CD4-positive, alpha-beta T cell treated with Interleukin-2 at 100 ng/mL for 4 hours (primary cell): ENCODE measurements around the gene CALR3.
"Not testable (repeated sequence)": the region's sequence is repeated elsewhere in the genome, so short reads cannot be mapped to it uniquely, and the experiment has no call there.

Experiments used
- DNase-seq: peaks from one replicate; pipeline ENCODE4 v3.0.0-alpha.2; 2020; ENCODE audit warnings: low spot score

CALR3 gene

GRCh38 chr19:16456652-16457194 lies 39.2 kb downstream of the CALR3 start:
- no peak for DNase-seq

DNA sequence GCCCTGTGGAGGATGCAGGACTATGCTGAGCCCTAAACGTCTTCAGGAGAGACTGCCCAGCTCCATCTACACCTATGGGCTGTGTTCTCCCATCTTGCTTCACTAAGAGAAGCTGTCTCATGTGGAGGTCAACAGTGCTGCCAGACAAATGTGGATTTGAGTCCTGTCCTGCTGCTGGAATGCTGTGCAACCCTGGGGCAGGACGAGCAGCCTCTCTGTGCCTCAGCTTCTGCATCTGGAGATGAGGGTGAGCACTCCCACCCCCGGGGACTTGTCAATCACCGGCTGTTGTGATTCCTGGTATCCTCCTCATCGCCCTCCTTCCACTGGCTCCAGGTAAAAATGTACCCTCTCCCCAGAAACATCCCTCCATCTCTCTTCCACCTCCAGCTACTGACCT lies 40.5 kb downstream of the CALR3 start:
- DNase-seq, result no peak

DNA sequence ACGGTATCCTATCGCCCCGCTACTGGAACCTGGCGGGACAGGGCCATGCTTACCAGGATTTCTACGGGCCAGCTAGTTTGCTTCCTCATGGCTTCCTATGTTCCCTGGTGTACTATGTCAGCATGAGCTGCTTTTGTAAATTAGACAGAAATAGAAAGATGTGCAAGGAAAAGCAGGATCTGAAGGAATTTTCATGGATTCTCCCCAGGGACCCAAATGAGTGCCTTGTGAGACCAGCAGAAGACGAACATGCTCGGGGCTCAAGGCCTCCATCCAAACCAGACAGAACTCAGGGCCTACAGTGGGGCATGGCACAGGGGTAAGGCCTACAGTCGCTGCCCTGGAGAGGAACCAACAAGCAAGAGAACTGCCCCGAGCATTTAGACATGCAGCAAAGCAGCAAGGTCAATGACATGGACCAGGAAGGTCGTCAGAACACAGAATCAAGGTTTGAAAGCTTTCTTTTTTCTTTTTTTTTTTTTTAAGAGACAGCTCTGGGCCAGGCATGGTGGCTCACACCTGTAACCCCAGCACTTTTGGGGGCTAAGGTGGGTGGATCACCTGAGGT lies 41.5 kb downstream of the CALR3 start:
- no peak for DNase-seq

DNA sequence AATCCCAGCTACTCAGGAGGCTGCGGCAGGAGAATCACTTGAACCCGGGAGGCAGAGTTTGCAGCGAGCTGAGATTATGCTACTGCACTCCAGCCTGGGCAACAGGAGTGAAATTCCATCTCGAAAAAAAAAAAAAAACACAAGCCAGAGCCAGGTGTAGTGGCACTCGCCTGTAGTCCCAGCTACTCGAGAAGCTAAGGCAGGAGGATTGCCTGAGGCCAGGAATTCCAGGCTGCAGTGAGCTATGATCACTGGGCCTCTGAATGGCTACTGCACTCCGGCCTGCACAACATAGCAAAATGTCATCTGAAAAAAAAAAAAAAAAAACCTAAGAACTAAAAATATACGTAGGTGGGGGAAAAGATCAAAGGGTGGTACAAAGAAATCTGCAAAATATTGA lies 43.6 kb downstream of the CALR3 start:
- no peak for DNase-seq

DNA sequence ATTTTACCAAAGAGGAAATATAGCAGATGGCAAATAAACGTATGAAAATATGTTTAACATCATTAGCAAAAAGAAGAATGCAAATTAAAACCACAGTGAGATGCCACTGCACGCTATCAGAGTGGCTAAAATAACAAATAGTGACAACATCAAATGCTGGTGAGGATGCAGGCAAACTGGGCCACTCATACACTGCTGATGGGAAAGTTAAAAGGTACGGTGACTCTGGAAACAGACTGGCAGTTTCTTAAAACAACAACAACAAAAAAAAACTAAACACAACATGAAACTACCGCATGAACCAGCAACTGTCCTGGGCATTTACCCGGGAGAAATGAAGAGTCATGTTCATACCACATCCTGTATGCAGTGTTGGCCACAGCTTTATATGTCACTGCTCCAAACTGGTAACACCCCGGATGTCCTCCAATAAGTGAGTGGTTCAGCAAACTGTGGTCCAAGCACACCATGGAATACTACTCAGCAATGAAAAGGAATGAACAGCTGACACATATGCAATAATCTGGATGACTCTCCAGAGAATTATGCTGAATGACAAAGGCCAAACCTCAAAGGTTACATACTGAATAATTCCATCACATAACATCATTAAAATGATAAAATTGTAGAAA lies 46.5 kb downstream of the CALR3 start:
- DNase-seq, result peak; percentile 61

DNA sequence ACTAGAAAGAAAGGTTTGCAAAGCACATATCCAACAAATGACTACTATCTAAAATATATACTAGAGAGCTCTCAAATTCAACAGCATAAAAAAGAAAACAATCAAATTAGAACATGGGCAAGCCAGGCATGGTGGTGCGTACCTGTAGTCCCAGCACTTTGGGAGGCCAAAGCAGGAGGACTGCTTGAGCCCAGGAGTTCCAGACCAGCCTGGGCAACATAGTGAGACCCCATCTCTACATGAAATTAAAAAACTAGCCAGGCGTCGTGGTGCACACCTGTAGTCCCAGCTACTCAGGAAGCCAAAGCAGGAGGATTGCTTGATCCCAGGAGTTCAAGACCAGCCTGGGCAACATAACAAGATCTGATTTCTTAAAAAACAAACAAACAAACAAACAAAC lies 47.1 kb downstream of the CALR3 start:
- DNase-seq, result not testable (repeated sequence)

DNA sequence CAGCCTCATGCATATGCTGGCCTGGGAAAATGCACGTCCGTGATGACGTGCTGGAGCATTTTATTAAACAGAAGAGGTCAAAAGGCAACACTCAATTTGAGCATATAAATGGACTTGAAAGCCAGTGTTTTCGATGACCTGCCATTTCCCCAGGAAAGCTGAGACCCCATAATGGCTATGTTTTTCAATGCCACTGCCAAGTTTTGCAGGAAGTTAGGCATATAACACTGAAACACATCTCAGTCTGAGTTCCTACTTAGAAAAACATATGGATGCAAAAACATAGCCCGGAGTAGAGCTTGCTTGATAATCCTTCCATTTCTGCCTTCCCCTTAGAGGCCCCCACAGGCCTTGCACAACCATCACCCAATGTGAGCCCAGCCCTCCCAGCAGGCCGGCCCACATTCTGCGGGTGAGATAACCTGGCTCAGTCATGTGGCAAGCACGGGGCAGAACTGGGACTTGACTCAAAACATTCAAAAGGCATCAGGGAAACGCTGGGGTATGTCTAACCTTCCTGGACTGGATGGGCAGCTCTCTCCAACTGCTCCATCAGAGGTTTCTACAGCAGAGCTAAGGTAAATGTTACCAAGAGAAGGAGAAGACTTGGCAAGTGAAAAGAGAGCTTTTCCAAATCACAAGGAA lies 49.1 kb downstream of the CALR3 start:
- DNase-seq, result peak; percentile 38

DNA sequence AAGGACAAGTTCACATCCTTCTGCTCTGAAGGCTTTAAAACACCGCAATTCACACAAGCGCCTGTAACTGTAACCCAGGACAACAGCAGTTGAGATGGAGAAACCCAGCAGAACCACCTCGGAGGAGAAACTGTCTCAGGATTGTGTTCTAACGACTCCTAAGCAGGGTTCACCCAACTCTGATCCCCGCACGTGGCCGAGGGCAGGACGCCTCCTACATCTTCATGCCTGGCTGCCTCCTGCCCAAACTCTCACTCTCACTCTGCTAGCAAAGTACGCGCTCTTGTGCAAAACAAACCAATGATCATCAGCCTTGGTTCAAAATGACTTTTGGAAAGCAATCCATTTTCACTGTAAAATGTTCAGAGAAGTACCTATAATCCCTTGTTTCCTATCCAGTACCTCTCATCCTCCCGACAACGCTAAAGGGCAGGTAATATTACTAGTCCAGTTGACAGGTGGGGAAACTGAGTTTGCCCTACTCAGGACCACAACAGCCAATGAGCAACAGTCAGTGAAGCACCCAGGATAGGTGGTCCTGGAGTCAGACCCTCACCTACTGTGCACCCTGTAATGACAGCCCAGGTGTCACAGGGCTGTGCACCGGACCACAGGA lies 49.8 kb downstream of the CALR3 start:
- DNase-seq, result no peak

DNA sequence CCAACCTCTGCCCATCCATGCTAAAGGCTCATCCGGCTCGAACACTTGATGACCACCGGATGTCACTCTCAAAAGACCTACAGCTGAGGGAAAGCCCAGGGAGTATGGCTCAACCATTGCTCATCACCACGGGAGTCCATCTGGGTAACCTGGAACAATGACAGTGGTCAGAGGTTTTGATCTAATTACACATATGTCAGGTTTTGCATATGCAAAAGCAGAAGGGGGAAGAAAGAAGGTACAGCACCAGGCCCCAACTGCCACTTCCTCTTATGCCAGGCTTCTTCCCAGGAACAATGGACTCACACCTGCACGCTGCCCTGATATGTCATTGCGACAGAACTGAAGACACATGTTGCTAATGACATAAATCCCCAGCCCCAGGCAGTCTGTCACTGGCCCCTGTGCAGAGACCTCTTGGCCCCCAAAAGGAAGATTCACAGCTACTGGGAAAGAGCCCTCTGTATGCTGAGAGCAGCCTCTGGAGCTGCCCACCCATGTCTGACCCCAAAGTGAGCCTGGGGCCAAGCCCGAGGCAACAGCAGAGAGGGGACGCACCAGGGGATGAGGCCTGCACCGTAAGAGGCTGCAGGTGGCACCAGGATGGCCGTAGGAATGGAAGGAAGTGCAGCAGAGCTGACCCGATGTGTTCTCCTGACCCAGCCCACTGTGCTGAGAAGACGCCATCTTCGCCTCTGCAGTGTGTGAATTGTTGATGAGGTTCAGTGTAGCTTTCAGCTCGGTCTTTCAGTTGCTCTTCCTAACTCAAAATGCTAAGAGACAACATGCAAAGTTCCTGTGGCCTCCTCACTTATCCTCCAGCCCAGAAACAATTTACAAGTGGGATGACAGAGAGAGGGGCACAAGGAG lies 50.5 kb downstream of the CALR3 start:
- DNase-seq, result no peak

DNA sequence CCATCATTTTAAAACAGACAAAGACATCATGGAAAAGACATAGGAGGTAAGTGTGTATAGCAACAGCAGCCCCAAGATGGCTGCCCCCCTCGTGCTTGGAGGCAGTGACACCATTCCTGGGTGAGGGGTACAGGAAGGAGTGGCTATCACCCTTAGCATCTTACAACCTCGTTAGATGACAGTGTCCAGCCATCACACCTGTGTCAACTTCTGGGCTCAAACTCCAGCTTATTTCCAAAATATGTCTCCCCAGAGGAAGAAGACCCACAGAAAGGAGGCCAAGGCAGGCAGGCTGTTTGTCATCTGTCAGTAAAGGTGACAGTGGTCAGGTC lies 51.7 kb downstream of the CALR3 start:
- DNase-seq, result no peak

GRCh38 chr19:16442386-16443276 lies 53.3 kb downstream of the CALR3 start:
- DNase-seq, result no peak

- DNase-seq, result no peak
Observed at GRCh38 chr19:16441661-16442162, 54.3 kb downstream of the CALR3 start.

DNA sequence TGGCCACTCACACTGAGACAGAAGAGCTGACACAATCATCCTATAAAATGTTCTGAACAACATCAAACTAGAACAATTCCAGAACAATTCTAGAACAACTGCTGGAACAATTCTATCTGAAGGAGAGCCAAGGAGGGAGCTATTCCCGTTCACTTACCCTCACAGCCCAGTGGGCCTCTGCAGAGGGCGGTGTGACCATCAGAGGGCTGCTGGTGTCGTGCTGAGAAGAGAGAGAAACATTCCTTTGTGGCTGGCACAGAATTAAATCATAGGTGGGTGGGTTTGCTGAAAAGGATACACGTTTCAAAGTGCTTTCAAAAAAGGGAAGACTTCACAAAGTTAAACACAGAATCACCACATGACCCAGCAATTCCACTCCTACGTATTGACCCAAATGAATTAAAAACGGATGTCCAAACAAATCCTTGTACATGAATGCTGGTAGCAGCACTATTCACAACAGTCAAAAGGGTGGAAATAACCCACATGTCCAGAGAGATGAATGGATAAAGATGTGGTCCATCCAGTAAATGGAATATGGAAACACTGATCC lies 59.1 kb downstream of the CALR3 start:
- DNase-seq, result no peak

- no peak for DNase-seq
Observed at GRCh38 chr19:16435999-16436650, 59.8 kb downstream of the CALR3 start.

DNA sequence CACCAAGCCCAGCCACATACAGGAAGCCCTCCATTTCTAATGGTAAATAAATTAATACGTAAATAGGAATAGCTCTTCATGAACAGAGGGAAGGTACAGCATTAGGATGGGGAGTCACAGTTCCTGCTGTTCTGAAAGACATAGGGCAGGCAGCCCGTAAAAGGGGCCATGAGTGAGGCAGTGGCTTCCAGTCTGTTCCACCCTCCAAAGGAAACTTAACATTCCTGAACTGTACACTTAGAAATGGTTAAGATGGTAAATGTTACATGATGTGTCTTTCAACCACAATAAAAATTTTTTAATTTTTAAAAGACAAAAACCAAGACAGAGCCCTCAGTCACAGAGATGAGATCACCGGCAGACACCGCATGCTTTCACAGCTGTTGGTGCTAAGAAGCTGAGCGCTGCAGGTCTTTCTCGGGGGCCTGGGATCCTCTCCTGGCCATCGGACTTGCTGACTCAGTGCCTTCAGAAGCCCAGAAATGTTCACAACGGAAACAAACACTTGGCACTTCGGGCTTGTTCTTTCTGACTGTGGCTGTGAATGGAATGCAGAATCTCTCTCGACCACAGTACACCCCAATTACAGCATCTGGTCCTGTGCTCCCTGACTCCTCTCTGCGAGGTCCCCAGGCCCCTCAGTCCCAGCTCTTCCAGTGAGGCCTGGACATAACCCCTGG lies 60.6 kb downstream of the CALR3 start:
- DNase-seq, result no peak

- DNase-seq, result no peak
Observed at GRCh38 chr19:16433986-16434385, 62.0 kb downstream of the CALR3 start.

DNA sequence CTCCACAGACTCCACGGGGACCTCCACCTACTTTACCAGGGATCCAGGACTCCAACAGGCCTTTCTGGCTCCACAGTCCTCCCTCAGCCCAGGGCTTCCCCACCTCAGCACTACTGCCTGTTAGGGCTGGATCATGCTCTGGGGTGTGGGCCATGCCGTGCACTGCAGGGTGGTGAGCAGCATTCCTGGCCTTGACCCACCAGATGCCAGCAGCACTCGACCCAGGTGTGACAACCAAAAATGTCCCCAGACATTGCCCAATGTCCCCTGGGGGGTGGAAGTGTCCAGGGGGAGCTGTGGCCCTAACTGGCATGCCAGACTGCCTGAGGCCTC lies 66.2 kb downstream of the CALR3 start:
- no peak for DNase-seq

GRCh38 chr19:16429066-16429758 lies 66.8 kb downstream of the CALR3 start:
- no peak for DNase-seq
